Dendritic cell treated with granulocyte-macrophage colony-stimulating factor and Interleukin-4, amounts not matched to agents 40 ng/mL and 50 ng/mL, for 4 days (primary cell): ENCODE measurements around the gene IRGC.

ENCODE experiments used
- H3K27ac Mint-ChIP-seq: one replicate; pipeline ENCODE4 v1.8.0; 2022; ENCODE audit warnings: mild to moderate bottlenecking, mixed read lengths
- H3K27me3 Mint-ChIP-seq: one replicate; pipeline ENCODE4 v1.8.0; 2022; ENCODE audit warnings: mild to moderate bottlenecking, mixed read lengths
- H3K36me3 Mint-ChIP-seq: one replicate; pipeline ENCODE4 v1.8.0; 2022; ENCODE audit warnings: low read depth, mixed read lengths
- H3K4me1 Mint-ChIP-seq: one replicate; pipeline ENCODE4 v1.8.0; 2022; ENCODE audit warnings: low read depth, mixed read lengths
- H3K4me3 Mint-ChIP-seq: one replicate; pipeline ENCODE4 v1.8.0; 2022; ENCODE audit warnings: mild to moderate bottlenecking, moderate library complexity, mixed read lengths
- H3K9me3 Mint-ChIP-seq: one replicate; pipeline ENCODE4 v1.8.0; 2022; ENCODE audit warnings: mixed read lengths
- intact Hi-C: fragments of 100-400 bp; cut with micrococcal nuclease; formaldehyde crosslinking; loops from one replicate; pipeline ENCODE4 v1.15.0; 2022

IRGC gene

DNA sequence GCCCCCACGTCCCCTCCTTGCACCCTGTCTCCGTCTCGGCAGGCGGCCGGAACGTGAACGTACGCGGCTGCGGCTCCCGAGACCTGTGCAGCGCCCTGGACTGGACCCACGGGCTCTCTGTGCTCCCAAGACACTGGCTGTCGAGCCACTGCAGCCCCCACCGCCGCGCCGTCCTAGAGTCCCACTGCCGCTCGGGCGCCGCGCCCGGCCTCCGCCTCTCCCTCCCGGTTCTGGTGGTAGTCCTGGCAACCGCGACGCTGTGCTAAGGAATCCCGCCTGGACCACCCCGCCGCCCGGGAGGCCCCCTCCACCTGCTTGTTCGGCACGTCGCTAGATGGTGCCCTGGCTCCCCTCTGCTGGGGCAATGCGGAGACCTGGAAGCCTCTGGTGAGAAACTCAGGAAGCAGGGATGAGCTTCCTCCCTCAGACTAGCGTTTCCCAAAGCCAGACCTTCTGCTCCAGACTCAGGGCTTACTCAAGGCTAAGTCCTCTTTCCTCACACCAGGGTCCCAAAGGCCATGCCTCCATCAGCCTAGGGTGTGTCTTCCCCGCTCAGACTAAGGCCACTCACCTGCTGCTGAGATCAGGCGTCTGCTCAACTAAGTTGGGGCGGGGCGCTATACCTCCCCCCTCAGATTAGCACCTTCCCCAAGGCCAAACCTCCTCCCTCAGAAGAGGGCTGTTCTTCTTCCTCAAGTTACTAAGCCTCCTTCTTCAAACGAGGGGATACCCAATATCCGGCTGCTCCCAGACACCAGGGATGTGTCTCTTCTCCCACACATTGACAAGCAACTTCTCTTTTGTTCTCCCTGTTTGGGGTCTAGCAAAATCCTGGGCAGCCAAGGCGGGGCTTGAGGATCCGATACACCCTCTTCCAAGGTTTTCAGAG, 16.1 kb upstream of the IRGC start:
- peak overlapping the region; percentile 95 for H3K27ac Mint-ChIP-seq
- H3K9me3 Mint-ChIP-seq = no peaks in the 10 kb centered on the region
- peak overlapping the region; percentile 72 for H3K4me3 Mint-ChIP-seq
- intact Hi-C loops = no loop called here
- no peaks in the 10 kb centered on the region for H3K36me3 Mint-ChIP-seq
- peaks cover 3% of the 10 kb centered on the region for H3K27me3 Mint-ChIP-seq
- H3K4me1 Mint-ChIP-seq = peaks cover 77% of the 10 kb centered on the region

GRCh38 chr19:43700395-43701000, 15.4 kb upstream of the IRGC start:
- intact Hi-C loops = no loop called here
- H3K36me3 Mint-ChIP-seq = no peaks in the 10 kb centered on the region
- H3K4me3 Mint-ChIP-seq = peak overlapping the region; percentile 72
- peaks cover 73% of the 10 kb centered on the region for H3K4me1 Mint-ChIP-seq
- peak overlapping the region; percentile 95 for H3K27ac Mint-ChIP-seq
- peaks cover 5% of the 10 kb centered on the region for H3K27me3 Mint-ChIP-seq
- H3K9me3 Mint-ChIP-seq = no peaks in the 10 kb centered on the region

- intact Hi-C loops = no loop called here
- Mint-ChIP-seq H3K27ac (peak overlapping the region; percentile 56), H3K4me3 (no peak overlapping the region), H3K27me3 (peaks cover 9% of the 10 kb centered on the region), H3K9me3 (peaks cover 10% of the 10 kb centered on the region), H3K36me3 (no peaks in the 10 kb centered on the region), H3K4me1 (peaks cover 57% of the 10 kb centered on the region)
These were observed 11.7 kb upstream of the IRGC start for GRCh38 chr19:43704002-43704705.

- Mint-ChIP-seq H3K9me3 (peaks cover 14% of the 10 kb centered on the region), H3K36me3 (no peaks in the 10 kb centered on the region), H3K27ac (no peak overlapping the region), H3K4me3 (no peak overlapping the region), H3K4me1 (peaks cover 41% of the 10 kb centered on the region), H3K27me3 (peaks cover 15% of the 10 kb centered on the region)
- intact Hi-C loops = no loop called here
These were observed 10.1 kb upstream of the IRGC start for GRCh38 chr19:43705729-43706128.

DNA sequence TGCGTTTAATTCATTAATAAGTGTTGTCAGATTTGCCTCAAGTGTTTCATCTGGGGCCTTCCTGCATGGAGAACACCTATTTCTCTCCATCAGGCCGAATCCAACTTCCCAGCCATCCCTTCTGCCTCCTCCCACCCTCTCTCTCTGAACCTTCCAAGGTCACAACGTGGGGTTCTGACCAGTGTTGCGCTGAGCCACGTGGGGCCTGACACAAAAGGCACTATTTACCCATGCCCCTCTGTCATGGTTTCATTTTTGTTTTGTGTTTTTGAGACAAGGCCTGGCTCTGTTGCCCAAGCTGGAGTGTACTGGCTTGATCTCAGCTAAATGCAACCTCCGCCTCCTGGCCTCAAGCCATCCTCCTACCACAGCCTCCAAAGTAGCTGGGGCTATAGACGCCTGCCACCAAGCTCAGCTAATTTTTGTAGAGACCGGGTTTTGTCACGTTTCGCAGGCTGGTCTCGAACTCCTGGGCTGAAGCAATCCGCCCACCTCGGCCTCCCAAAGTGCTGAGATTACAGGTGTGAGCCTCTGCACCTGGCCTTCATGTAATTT, 8.6 kb upstream of the IRGC start:
- peaks cover 27% of the 10 kb centered on the region for H3K27me3 Mint-ChIP-seq
- no peaks in the 10 kb centered on the region for H3K36me3 Mint-ChIP-seq
- intact Hi-C loops = no loop called here

DNA sequence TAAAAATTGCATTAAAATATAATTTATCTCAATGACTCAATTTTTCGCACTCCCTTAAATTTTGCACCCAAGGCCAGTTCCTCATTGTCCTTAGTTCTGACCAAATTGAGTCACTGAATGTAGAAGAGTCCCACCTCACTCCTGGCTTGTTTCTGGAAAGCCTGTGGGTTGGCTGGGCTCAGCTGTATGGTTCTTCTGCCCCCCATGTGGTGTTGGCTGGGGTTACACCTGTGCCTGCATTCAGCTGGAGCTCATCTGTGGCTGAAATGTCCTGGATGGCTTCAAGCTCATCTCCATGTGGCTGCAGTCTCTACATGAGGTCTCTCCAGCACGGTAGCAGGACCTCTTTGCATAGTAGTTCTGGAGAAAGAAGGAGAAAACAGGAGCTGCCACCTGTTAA, 7.2 kb upstream of the IRGC start:
- intact Hi-C loops = no loop called here
- Mint-ChIP-seq H3K27me3 (peaks cover 38% of the 10 kb centered on the region), H3K4me3 (no peak overlapping the region), H3K9me3 (peaks cover 14% of the 10 kb centered on the region), H3K4me1 (peaks cover 33% of the 10 kb centered on the region), H3K36me3 (no peaks in the 10 kb centered on the region), H3K27ac (no peak overlapping the region)

More for the DNA sequence above, 8.6 kb upstream of the IRGC start:
- Mint-ChIP-seq H3K4me3 (no peak overlapping the region), H3K27ac (no peak overlapping the region), H3K9me3 (peaks cover 14% of the 10 kb centered on the region), H3K4me1 (peaks cover 42% of the 10 kb centered on the region)

- H3K4me3 Mint-ChIP-seq = no peak overlapping the region
- H3K27ac Mint-ChIP-seq = no peak overlapping the region
- H3K9me3 Mint-ChIP-seq = peaks cover 14% of the 10 kb centered on the region
- intact Hi-C loops = no loop called here
- H3K36me3 Mint-ChIP-seq = no peaks in the 10 kb centered on the region
- peaks cover 51% of the 10 kb centered on the region for H3K27me3 Mint-ChIP-seq
- peaks cover 18% of the 10 kb centered on the region for H3K4me1 Mint-ChIP-seq
These were observed 4.0 kb upstream of the IRGC start for GRCh38 chr19:43711751-43712355.

- intact Hi-C loops = no loop called here
- H3K27me3 Mint-ChIP-seq = peaks cover 58% of the 10 kb centered on the region
- H3K9me3 Mint-ChIP-seq = peaks cover 14% of the 10 kb centered on the region
- H3K4me3 Mint-ChIP-seq = no peak overlapping the region
- H3K27ac Mint-ChIP-seq = no peak overlapping the region
- no peaks in the 10 kb centered on the region for H3K36me3 Mint-ChIP-seq
- peaks cover 13% of the 10 kb centered on the region for H3K4me1 Mint-ChIP-seq
These were observed 2.7 kb upstream of the IRGC start for GRCh38 chr19:43713208-43713607.

DNA sequence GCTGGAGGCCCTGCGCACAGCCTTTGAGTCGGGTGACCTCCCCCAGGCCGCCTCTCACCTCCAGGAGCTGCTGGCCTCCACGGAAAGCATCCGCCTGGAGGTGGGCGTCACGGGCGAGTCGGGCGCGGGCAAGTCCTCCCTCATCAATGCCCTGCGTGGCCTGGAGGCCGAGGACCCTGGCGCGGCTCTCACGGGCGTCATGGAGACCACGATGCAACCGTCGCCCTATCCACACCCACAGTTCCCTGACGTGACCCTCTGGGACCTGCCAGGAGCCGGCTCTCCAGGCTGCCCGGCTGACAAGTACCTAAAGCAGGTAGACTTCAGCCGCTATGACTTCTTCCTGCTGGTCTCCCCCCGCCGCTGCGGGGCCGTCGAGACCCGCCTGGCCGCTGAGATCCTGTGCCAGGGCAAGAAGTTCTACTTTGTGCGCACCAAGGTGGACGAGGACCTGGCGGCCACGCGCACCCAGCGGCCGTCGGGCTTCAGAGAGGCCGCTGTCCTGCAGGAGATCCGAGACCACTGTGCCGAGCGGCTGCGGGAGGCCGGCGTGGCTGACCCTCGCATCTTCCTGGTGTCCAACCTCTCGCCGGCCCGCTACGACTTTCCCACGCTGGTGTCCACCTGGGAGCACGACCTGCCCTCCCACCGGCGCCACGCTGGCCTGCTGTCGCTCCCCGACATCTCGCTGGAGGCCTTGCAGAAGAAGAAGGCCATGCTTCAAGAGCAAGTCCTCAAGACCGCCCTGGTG, 2.9 kb downstream of the IRGC start:
- Mint-ChIP-seq H3K27ac (peak overlapping the region; percentile 13), H3K36me3 (no peaks in the 10 kb centered on the region), H3K27me3 (peaks cover 44% of the 10 kb centered on the region), H3K4me1 (peaks cover 13% of the 10 kb centered on the region), H3K4me3 (no peak overlapping the region), H3K9me3 (no peaks in the 10 kb centered on the region)
- intact Hi-C loops = no loop called here

GRCh38 chr19:43719378-43719868, 3.5 kb downstream of the IRGC start:
- Mint-ChIP-seq H3K36me3 (no peaks in the 10 kb centered on the region), H3K27me3 (peaks cover 44% of the 10 kb centered on the region), H3K27ac (peak overlapping the region; percentile 13), H3K4me3 (no peak overlapping the region), H3K4me1 (peaks cover 14% of the 10 kb centered on the region), H3K9me3 (no peaks in the 10 kb centered on the region)
- intact Hi-C loops = no loop called here

GRCh38 chr19:43719918-43720317, 4.0 kb downstream of the IRGC start:
- Mint-ChIP-seq H3K4me1 (peaks cover 15% of the 10 kb centered on the region), H3K27me3 (peaks cover 39% of the 10 kb centered on the region), H3K27ac (peak overlapping the region; percentile 13), H3K9me3 (no peaks in the 10 kb centered on the region), H3K36me3 (no peaks in the 10 kb centered on the region), H3K4me3 (no peak overlapping the region)
- intact Hi-C loops = no loop called here

DNA sequence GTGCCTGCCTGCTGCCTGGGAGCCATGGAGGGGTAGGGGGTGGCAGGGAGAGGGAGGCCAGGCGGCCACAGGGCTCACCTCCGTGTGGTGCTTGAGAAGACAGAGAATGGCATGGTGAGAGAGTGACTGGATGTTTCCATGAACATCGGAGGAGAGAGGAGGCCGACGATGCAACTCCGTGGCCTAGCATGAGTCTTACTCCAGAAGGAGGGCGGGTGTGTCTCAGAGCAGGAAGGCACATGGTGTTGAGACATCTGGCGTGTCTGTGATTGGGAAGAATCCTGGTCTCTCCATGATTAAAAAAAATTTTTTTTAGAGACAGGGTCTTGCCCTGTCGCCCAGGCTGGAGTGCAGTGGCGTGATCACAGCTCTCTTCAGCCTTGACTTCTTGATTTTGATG, 5.1 kb downstream of the IRGC start:
- peaks cover 34% of the 10 kb centered on the region for H3K27me3 Mint-ChIP-seq
- H3K4me1 Mint-ChIP-seq = peaks cover 25% of the 10 kb centered on the region
- no peaks in the 10 kb centered on the region for H3K36me3 Mint-ChIP-seq
- peak overlapping the region; percentile 72 for H3K27ac Mint-ChIP-seq
- intact Hi-C loops = no loop called here
- no peak overlapping the region for H3K4me3 Mint-ChIP-seq
- no peaks in the 10 kb centered on the region for H3K9me3 Mint-ChIP-seq

GRCh38 chr19:43721469-43722048, 5.7 kb downstream of the IRGC start:
- H3K36me3 Mint-ChIP-seq = no peaks in the 10 kb centered on the region
- H3K27me3 Mint-ChIP-seq = peaks cover 28% of the 10 kb centered on the region
- peaks cover 29% of the 10 kb centered on the region for H3K4me1 Mint-ChIP-seq
- intact Hi-C loops = no loop called here
- H3K4me3 Mint-ChIP-seq = no peak overlapping the region
- peak overlapping the region; percentile 72 for H3K27ac Mint-ChIP-seq
- H3K9me3 Mint-ChIP-seq = no peaks in the 10 kb centered on the region
